ENCODE results near the gene ADAP2.

DNA sequence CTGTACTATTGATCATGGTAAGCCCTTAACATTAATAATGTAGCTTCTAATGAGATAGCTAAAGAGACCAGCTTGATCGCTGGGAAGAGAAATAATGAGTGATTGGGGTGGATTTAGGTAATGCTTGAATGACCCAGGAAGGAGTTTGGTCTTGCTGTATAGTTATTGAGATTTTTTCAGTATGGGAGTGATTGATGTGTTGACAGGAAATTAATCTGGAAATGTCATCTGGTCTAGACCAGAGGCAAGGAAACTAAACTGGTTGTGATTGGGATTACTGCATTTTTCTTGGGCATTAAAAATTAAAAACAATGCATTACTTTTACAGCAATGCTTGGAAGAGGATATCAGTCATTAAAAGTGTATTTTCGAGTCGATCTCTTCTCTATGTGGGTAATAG lies 27.5 kb upstream of the ADAP2 start:
- TF ChIP-seq CTCF (IDR thresholded peaks at IDR 0.05) (no peak), CBFB (CRISPR knock-in tag; IDR thresholded peaks at IDR 0.05; ENCODE audit: low read depth) (no peak)

All from WTC11 (cell line).